Occipital lobe (tissue), 2 donors: ENCODE results near the gene OST4. TPM values are rescaled to one million over a fixed set of nuclear protein-coding genes. Genes with fewer than 3 reads are reported as not detected.

Experiments
- DNase-seq: peaks from one replicate; lab custom pipeline; 2025; lab: John Stamatoyannopoulos, UW
- total RNA-seq: library from RNA; depleted of rRNA; stranded (reverse); fragments of >200 nt; gene quantifications from one replicate; pipeline ENCODE4 v1.2.3, GENCODE V29; 2014

Gene OST4
- total RNA-seq, 1 donor from 2014 or later = 132 TPM

DNA sequence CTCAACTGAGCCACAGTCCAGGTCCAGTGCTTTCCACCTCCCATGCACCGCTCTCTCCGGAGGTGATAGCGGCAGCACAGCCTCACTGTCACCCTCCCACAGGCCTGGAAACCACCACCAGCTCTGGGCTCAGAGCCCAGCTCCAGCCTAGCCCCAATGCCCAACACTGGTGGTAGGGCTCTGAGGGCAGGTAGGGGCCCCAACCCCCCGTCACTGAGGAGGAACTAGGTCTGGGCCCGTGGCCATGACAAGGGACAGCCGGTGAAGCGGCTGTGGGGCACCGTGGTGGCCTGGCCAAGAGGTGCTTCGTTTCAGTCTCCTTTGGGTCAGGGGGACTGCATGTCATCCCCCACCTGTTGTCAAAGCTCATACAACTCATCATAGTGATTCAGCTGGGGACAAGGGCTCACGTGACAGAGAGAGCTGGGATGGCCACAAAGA is 44.2 kb downstream of the OST4 start:
- DNase-seq = no peak

DNA sequence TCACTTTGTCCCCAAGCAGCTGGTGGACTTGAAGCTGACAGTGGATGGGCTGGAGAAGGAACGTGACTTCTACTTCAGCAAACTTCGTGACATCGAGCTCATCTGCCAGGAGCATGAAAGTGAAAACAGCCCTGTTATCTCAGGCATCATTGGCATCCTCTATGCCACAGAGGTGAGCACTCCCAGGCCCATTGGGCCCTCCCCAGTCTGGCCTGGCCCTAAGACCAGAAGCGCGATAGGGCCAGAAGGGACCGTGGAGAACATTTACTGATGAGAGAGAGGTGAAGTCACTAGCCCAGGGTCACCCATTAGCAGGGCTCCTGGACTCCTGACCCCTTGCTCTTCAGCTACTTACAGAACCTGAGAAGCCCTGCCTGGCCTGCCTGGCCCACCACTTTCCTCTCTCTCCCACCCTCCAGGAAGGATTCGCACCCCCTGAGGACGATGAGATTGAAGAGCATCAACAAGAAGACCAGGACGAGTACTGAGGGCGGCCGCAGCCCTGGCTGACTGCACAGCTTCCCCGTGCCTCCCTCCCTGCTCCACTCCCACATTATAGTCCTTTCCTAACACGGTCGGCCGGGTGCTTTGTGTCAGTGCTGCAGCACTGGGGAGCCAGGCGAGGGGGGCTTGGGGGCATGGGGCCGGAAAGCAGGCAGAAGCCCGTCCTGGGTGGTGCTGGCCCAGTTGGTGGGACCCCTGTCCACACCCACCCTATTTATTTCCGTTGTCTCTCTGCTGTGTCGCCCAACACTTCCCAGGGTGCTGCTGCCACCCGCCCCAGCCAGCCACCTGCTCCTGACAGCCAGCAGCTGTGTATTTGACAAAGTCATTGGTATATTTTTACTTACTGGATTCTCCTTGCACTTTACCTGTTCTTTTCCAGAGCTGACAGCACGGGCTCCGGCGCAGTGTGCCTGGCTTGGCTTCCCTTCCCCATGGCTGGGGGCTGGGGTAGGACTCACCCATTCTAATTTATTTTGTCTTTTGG is 45.3 kb downstream of the OST4 start:
- DNase-seq = no peak

DNA sequence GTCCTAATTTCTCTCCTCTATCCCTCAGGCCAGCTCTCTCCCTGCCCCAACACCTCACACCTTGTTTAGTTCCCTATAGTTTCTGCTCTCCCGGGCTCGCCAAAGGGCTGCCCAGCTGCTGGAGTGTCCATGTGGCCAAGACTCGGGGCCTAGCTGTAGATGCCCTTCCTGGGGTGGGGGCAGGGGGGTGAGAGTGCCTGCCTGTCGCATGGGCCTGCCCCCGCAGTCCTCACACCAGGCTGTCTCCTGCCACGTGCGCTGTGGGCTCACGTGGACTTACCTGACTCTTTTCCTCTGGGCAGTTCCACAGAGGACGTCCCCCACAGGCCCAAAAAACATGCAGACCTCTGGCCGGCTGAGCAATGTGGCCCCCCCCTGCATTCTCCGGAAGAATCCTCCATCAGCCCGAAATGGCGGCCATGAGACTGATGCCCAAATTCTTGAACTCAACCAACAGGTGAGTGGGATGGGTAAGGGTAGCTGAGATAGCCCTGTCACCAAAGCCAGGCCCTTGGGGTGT is 46.1 kb downstream of the OST4 start:
- no peak for DNase-seq

DNA sequence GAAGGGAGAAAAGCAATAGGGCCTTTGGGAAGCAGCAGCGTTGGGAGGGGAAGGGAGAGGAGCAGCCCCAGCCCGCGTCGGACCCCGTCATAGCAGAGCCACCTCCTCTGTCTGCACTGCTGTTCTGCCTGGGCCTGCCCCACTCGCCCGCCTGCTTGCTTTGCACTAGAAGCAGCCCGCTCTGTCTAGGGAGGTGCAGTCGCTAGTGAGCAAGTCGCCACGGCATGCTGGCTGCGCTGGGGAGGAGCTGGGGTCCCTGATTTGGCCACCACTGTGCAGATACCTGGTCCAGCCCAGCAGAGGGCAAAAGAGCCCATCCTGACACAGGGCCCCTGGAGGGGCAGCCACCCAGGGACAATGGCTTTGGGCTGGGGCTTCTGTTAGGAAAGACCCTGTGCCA is 46.6 kb downstream of the OST4 start:
- no peak for DNase-seq

DNA sequence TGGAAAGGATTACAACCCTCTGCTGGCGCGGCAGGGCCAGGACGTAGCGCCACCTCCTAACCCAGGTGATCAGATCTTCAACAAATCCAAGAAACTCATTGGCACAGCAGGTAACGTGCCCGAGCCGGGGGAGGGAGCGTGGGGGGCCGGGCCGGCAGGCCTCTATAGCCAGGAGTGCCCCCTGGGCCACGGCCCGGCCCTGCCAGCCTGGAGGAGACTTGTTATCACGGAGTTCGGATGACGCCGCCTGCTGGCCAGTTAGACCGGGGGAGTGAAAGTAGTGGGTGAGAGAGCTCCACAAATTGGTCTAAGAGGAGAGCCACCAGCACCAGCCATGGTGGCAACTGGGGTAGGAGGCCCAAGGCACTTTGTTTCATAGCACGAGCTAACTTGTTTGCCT is 47.3 kb downstream of the OST4 start:
- DNase-seq = no peak

DNA sequence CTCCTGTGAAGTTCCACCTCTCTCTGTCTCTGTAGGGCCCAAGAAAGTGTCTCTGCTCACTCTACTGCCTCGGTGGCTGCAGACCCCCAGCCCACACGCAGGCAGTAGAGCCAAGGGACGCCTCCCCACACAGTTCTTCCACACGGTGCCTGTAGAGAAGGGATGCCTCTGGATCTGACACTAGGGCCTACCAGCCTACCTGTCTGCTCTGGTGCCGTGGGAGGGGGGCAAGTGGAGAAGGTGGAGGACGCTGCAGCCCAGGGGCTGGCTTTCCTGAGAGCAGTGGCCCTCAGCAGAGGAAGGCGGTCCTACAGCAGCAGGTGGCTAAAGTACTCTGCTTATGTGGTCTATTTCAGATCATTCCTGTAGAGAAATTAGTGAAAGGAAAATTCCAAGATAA is 47.7 kb downstream of the OST4 start:
- DNase-seq = no peak

DNA sequence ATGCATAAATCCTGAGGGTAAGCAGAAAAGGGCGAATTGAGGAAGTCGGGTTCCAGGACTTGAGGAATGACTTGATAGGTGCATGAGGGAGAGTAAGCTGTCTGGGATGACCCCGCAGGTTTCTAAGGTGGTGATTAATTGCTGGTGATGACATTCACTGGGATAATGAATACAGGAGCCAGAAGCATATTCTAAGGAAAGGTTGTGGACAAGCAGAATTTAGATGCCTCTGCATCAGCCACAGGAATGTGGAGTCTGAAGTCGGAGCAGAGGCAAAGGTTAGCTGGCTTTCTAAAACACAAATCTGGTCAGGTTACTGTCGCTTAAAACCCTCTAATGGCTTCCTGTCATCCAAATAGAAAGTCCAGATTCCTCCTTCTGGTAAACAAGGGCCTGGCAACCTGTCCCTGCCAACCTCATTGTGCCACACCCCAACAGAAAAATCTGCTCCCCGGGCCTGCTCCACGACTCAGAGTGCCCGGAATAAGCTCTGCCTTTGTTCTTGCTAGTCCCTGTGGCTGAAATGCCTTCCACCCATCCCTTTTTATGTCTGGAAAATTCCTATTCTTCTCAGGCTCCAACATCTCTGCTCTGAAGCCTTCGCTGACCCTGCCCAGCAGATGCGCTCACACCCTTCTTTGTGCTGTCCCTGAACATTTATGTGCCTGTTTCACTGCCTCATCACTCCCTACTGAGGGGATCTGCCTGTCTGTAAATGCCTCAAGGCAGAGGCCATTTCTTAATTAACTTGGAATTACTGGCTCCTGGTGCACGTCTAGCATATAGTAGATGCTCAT is 50.0 kb downstream of the OST4 start:
- DNase-seq = no peak

Other genes with a start within 250 kb of the OST4 start
- 128 TPM for gene DPYSL5, start 223.5 kb downstream of the OST4 start, total RNA-seq
- 15.4 TPM for gene MAPRE3, start 101.0 kb downstream of the OST4 start, total RNA-seq
- gene TMEM214, start 38.7 kb downstream of the OST4 start, total RNA-seq = 7.8 TPM
- 17.5 TPM for gene AGBL5, start 20.0 kb downstream of the OST4 start, total RNA-seq
- gene EMILIN1, start 7.0 kb upstream of the OST4 start, total RNA-seq = 4.5 TPM
- 6.2 TPM for gene KHK, start 15.1 kb upstream of the OST4 start, total RNA-seq
- 17.3 TPM for gene CGREF1, start 47.5 kb upstream of the OST4 start, total RNA-seq
- gene ABHD1, start 52.2 kb upstream of the OST4 start, total RNA-seq = 0.31 TPM
- 19.0 TPM for gene PREB, start 63.0 kb upstream of the OST4 start, total RNA-seq
- gene PRR30, start 67.8 kb upstream of the OST4 start, total RNA-seq = not detected
- not detected for gene TCF23, start 77.3 kb upstream of the OST4 start, total RNA-seq
- gene ATRAID, start 140.4 kb upstream of the OST4 start, total RNA-seq = 43.7 TPM
- 15.6 TPM for gene SLC5A6, start 140.6 kb upstream of the OST4 start, total RNA-seq
- 16.2 TPM for gene CAD, start 145.7 kb upstream of the OST4 start, total RNA-seq
- 0.47 TPM for gene SLC30A3, start 191.4 kb upstream of the OST4 start, total RNA-seq
- not detected for gene DNAJC5G, start 203.8 kb upstream of the OST4 start, total RNA-seq
- not detected for gene TRIM54, start 210.8 kb upstream of the OST4 start, total RNA-seq
- 1.1 TPM for gene UCN, start 236.8 kb upstream of the OST4 start, total RNA-seq